Upper lobe of right lung (tissue), 1 donor: ENCODE measurements around the gene POU3F3. TPM values are rescaled to one million over a fixed set of nuclear protein-coding genes. Genes with fewer than 3 reads are reported as not detected.

ENCODE experiments used
- ATAC-seq: fragments of 200-7000 bp; cut with Tn5 transposase; one replicate; pipeline ENCODE4 v1.9.1; 2020; ENCODE audit warnings: mild to moderate bottlenecking, moderate library complexity
- DNase-seq: peaks from one replicate; pipeline ENCODE4 v3.0.0-alpha.2; 2020
- H3K27ac ChIP-seq: fragments of 200-600 bp; one replicate; pipeline ENCODE4 v1.8.0; 2022
- H3K27me3 ChIP-seq: fragments of 200-600 bp; one replicate; pipeline ENCODE4 v1.8.0; 2022; ENCODE audit warnings: mild to moderate bottlenecking
- H3K36me3 ChIP-seq: fragments of 200-600 bp; one replicate; pipeline ENCODE4 v1.8.0; 2022
- H3K4me1 ChIP-seq: fragments of 200-600 bp; one replicate; pipeline ENCODE4 v1.8.0; 2022
- H3K4me3 ChIP-seq: fragments of 200-600 bp; one replicate; pipeline ENCODE4 v1.8.0; 2022; ENCODE audit warnings: mild to moderate bottlenecking
- H3K9me3 ChIP-seq: fragments of 200-600 bp; one replicate; pipeline ENCODE4 v1.8.0; 2022
- CTCF ChIP-seq: fragments of 200-600 bp; IDR thresholded peaks from one replicate; pipeline ENCODE4 v1.8.0; 2022; ENCODE audit warnings: antibody characterized with exemption
- intact Hi-C: fragments of 100-400 bp; cut with DNase I; formaldehyde crosslinking; loops from one replicate; pipeline ENCODE4 v1.11.0; 2022
- total RNA-seq: library from RNA; stranded (reverse); fragmentation: NEBNext Ultra II Directional; extraction: Animal tissue kit (Norgen Biotek cat#: 25700); gene quantifications from one replicate; pipeline ENCODE4 v1.2.1, GENCODE V29; 2021
- donor health status: DM: no; HTN: yes; CAD: no; lungs with severe emphysema.

Gene POU3F3
- total RNA-seq, 1 donor from 2014 or later: not detected

GRCh38 chr2:104889960-104890684 is 36.2 kb downstream of the POU3F3 start:
- H3K4me1 ChIP-seq: no peaks in the 10 kb centered on the region
- no peak for DNase-seq
- no peaks in the 10 kb centered on the region for H3K9me3 ChIP-seq
- no peak overlapping the region for H3K27ac ChIP-seq
- no peak overlapping the region for H3K4me3 ChIP-seq
- no peaks in the 10 kb centered on the region for H3K36me3 ChIP-seq
- peaks cover 8% of the 10 kb centered on the region for H3K27me3 ChIP-seq
- TF ChIP-seq CTCF: no peak
- no peak for ATAC-seq
- intact Hi-C loops: no loop called here

- no peak overlapping the region for H3K4me3 ChIP-seq
- DNase-seq: no peak
- no peaks in the 10 kb centered on the region for H3K4me1 ChIP-seq
- no peaks in the 10 kb centered on the region for H3K36me3 ChIP-seq
- TF ChIP-seq CTCF: no peak
- peaks cover 8% of the 10 kb centered on the region for H3K27me3 ChIP-seq
- intact Hi-C loops: no loop called here
- H3K9me3 ChIP-seq: no peaks in the 10 kb centered on the region
- ATAC-seq: no peak
- no peak overlapping the region for H3K27ac ChIP-seq
These were observed 36.8 kb downstream of the POU3F3 start for GRCh38 chr2:104890685-104891069.

GRCh38 chr2:104891145-104891544 is 37.2 kb downstream of the POU3F3 start:
- intact Hi-C loops: no loop called here
- Histone ChIP-seq H3K27ac (no peak overlapping the region), H3K9me3 (no peaks in the 10 kb centered on the region), H3K4me3 (no peak overlapping the region), H3K36me3 (no peaks in the 10 kb centered on the region), H3K4me1 (no peaks in the 10 kb centered on the region), H3K27me3 (peaks cover 8% of the 10 kb centered on the region)
- ATAC-seq: no peak
- TF ChIP-seq CTCF: no peak
- DNase-seq: no peak

DNA sequence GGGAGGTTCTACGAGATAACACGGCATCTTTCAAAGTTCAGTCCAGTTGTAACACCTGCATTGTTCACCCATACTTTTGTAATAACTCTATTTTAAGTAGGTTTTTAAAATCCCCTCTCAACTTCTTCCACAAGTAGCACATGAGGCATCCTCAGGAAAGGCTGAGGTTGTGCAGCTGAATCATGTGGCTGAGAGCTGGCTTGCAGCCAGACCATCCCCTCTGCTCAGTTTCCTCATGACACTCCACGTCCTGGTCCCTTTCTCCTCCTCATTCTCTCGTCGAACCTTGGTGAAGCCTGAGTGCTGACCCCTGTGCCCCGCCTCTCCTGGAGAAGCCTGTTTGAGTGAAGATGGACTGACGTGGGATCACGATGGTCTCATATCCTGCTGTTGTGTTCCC is 42.5 kb downstream of the POU3F3 start:
- no peak overlapping the region for H3K27ac ChIP-seq
- DNase-seq (no peak), ATAC-seq (no peak)
- no peak for TF ChIP-seq CTCF
- no peaks in the 10 kb centered on the region for H3K4me1 ChIP-seq
- peaks cover 8% of the 10 kb centered on the region for H3K27me3 ChIP-seq
- intact Hi-C loops: no loop called here
- H3K4me3 ChIP-seq: no peak overlapping the region
- no peaks in the 10 kb centered on the region for H3K36me3 ChIP-seq
- no peaks in the 10 kb centered on the region for H3K9me3 ChIP-seq

DNA sequence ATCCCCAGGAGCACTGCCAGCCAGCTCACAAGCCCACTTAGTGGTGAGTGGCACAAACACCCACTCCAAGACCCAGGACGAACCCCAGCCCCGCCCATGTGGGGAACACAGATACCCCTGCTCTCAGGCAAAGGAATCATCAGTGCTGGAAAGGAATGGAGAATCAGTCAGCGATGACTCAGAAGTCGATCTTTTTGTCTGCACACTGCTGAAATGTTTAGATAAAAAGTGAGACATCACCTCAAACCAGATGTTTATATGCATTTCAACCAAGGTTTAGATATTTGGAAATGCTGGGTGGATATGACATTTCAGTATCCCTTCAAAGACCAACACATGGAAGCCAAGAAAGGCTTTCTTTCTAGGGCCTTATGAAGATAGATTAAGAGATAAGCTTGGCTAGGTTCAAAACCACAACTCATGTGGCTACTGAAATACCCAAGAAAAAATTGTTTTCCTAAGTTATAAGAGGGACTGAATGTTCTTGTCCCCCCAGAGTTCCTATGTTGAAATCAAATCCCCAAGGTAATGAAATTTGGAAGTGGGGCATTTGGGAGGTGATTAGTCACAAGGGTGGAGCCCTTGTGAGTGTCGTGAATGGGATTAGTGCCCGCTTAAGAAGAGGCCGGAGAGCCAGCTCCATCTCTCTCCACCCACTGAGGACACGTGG is 43.7 kb downstream of the POU3F3 start:
- ATAC-seq: no peak
- Histone ChIP-seq H3K9me3 (no peaks in the 10 kb centered on the region), H3K4me1 (no peaks in the 10 kb centered on the region), H3K27me3 (peaks cover 8% of the 10 kb centered on the region), H3K4me3 (no peak overlapping the region), H3K27ac (no peak overlapping the region), H3K36me3 (no peaks in the 10 kb centered on the region)
- intact Hi-C loops: no loop called here
- no peak for DNase-seq
- TF ChIP-seq CTCF: no peak
